ENCODE results near the gene DNAJC8. TPM values are rescaled to one million over a fixed set of nuclear protein-coding genes. Genes with fewer than 3 reads are reported as not detected.

Gene DNAJC8
- total and polyA plus RNA-seq, 2 of the 4 experiments (the other 2 are of a cell fraction), result 53.6 to 81.0 TPM

GRCh38 chr1:28157894-28158293 is 74.9 kb downstream of the DNAJC8 start:
- H2BK15ac ChIP-seq (ENCODE audit: low read depth, low read length), result 0 out of 3 replicates have a peak overlapping the region, but pooled peaks have one; percentile 21
- no peaks in the 10 kb centered on the region for H3K9me3 ChIP-seq (ENCODE audit: control insufficient read depth, insufficient read depth, low read length)
- H3K9ac ChIP-seq (ENCODE audit: low read depth, low read length), result no peak overlapping the region
- H2BK5ac ChIP-seq (ENCODE audit: low read depth, low read length, poor library complexity, severe bottlenecking), result no peak overlapping the region
- H3K9me1 ChIP-seq (ENCODE audit: insufficient read depth, low read length), result peaks cover 25% of the 10 kb centered on the region
- no peak overlapping the region for H2AFZ ChIP-seq (replicated peaks; ENCODE audit: low read length, poor library complexity)
- BruUV-seq (replicated peaks), result no TSS peak
- no peak overlapping the region for H4K5ac ChIP-seq (ENCODE audit: low read depth, low read length)
- in situ Hi-C loops (cut with MboI; ENCODE audit: low sequenced_read_pairs) (no loop called here), intact Hi-C loops (cut with micrococcal nuclease) (no loop called here), dilution Hi-C loops (cut with HindIII; ENCODE audit: low sequenced_read_pairs, unreplicated experiment) (no loop called here)
- ATAC-seq (ENCODE audit: low read depth) (no peak), DNase-seq (no peak)
- no peak overlapping the region for H3K4me2 ChIP-seq (ENCODE audit: low read depth, low read length)
- 0 out of 2 replicates have a peak overlapping the region, but pooled peaks have one; percentile 4 for H2BK120ac ChIP-seq (ENCODE audit: low read depth, low read length)
- peak overlapping the region; percentile 27; the same call in 1 of the 2 replicates for H3K4ac ChIP-seq (ENCODE audit: low read depth, low read length)
- H2BK20ac ChIP-seq (ENCODE audit: low read depth, low read length), result peak overlapping the region; percentile 20; the same call in 1 of the 2 replicates
- H3K79me1 ChIP-seq (ENCODE audit: low read depth in 1 of 2, low read length in 2 of 2), result no peaks in the 10 kb centered on the region; a peak in 1 of 4 replicates
- no peak overlapping the region for H3K23ac ChIP-seq (ENCODE audit: low read depth, low read length)
- H3K56ac ChIP-seq (ENCODE audit: extremely low read depth, insufficient read depth, low read length), result no peak overlapping the region
- whole genome bisulfite sequencing, 2 experiments (ENCODE audit: extremely low coverage in 2 of 2, insufficient read length in 1 of 2), result 100% methylated on average over 1 of the region's 8 CpGs; no CpG with 5 or more reads in 1 of the 2 experiments
- H4K91ac ChIP-seq (ENCODE audit: insufficient read depth, low read depth, low read length), result no peak overlapping the region; the same call in 1 of the 2 replicates
- H3K27me3 ChIP-seq (ENCODE audit: control insufficient read depth, insufficient read depth, low read length), result no peaks in the 10 kb centered on the region
- no peak overlapping the region for H3K4me3 ChIP-seq (ENCODE audit: insufficient read depth, low read depth, low read length)
- H3K36me3 ChIP-seq (ENCODE audit: control insufficient read depth, insufficient read depth, low read length), result no peaks in the 10 kb centered on the region
- H3K14ac ChIP-seq (replicated peaks; ENCODE audit: low read depth, low read length), result no peak overlapping the region
- H3K4me1 ChIP-seq (ENCODE audit: control insufficient read depth, insufficient read depth, low read length), result peaks cover 24% of the 10 kb centered on the region
- TF ChIP-seq NFE2L2 (IDR thresholded peaks at IDR 0.05; ENCODE audit: low read depth, low read length) (no peak), CEBPB (IDR thresholded peaks at IDR 0.05; ENCODE audit: low read depth, low read length) (no peak), ELK1 (IDR thresholded peaks at IDR 0.05; ENCODE audit: borderline replicate concordance, low read depth, low read length) (no peak), BHLHE40 (IDR thresholded peaks at IDR 0.05; ENCODE audit: low read depth, low read length) (no peak), MAZ (IDR thresholded peaks at IDR 0.05; ENCODE audit: borderline replicate concordance, low read depth, low read length) (no peak), MAFK (IDR thresholded peaks at IDR 0.05; ENCODE audit: low read depth, low read length) (no peak), CTCF (conservative IDR thresholded peaks at IDR 0.05; ENCODE audit: low read depth, low read length) (no peak), USF2 (IDR thresholded peaks at IDR 0.05; ENCODE audit: low read depth, low read length) (no peak), CHD1 (IDR thresholded peaks at IDR 0.05; ENCODE audit: low read depth, low read length) (no peak), SMC3 (IDR thresholded peaks at IDR 0.05; ENCODE audit: low read depth, low read length) (no peak), RCOR1 (IDR thresholded peaks at IDR 0.05; ENCODE audit: insufficient replicate concordance, low read length) (no peak), POLR2A (IDR thresholded peaks at IDR 0.05; ENCODE audit: low read depth, low read length) (no peak), MXI1 (IDR thresholded peaks at IDR 0.05; ENCODE audit: borderline replicate concordance, low read depth, low read length) (no peak), RFX5 (IDR thresholded peaks at IDR 0.05; ENCODE audit: low read depth, low read length) (no peak), RAD21 (IDR thresholded peaks at IDR 0.05; ENCODE audit: low read length) (no peak), FOS (IDR thresholded peaks at IDR 0.05; ENCODE audit: low read depth, low read length) (no peak)
- POLR2A ChIA-PET (ENCODE audit: unreplicated experiment), result no interaction called here
- H4K8ac ChIP-seq (ENCODE audit: low read depth in 2 of 2, low read length in 2 of 2), result no peak overlapping the region
- H3K27ac ChIP-seq (ENCODE audit: insufficient read depth, low read length), result no peak overlapping the region
- H4K20me1 ChIP-seq (ENCODE audit: insufficient read depth, low read length), result no peaks in the 10 kb centered on the region
- CTCF ChIA-PET, result no interaction called here
- H2AK9ac ChIP-seq (replicated peaks; ENCODE audit: low read depth, low read length, poor library complexity), result no peak overlapping the region
- peak overlapping the region; percentile 14; the same call in 1 of the 2 replicates for H3K18ac ChIP-seq (ENCODE audit: low read depth, low read length)
- H2AK5ac ChIP-seq (ENCODE audit: low read depth, low read length), result 0 out of 2 replicates have a peak overlapping the region, but pooled peaks have one; percentile 11
